Astrocyte of the spinal cord (primary cell): ENCODE results near the gene CACNB2.

ENCODE experiments used
- DNase-seq: peaks from one replicate; pipeline ENCODE4 v3.0.0; 2011; ENCODE audit warnings: low read depth, low spot score
- H3K4me3 ChIP-seq: 2 replicates; pipeline ENCODE4 v1.5.1; 2011; ENCODE audit warnings: low read depth, mild to moderate bottlenecking, low read length, moderate library complexity
- CTCF ChIP-seq: IDR thresholded peaks from 2 replicates; pipeline ENCODE4 v1.5.1; 2012; ENCODE audit warnings: low read depth, mild to moderate bottlenecking, low read length, inconsistent platforms
- in situ Hi-C: cut with HindIII; loops from 2 replicates; pipeline ENCODE4 v1.10.0; 2017; ENCODE audit warnings: low sequenced_read_pairs

CACNB2 gene

GRCh38 chr10:18532881-18533535 is 392.8 kb downstream of the CACNB2 start:
- no peak overlapping the region for H3K4me3 ChIP-seq
- no peak for DNase-seq
- no peak for TF ChIP-seq CTCF
- in situ Hi-C loops = no loop called here

- no peak for TF ChIP-seq CTCF
- DNase-seq = no peak
- in situ Hi-C loops = no loop called here
- H3K4me3 ChIP-seq = no peak overlapping the region
Observed at GRCh38 chr10:18533896-18534295, 393.7 kb downstream of the CACNB2 start.

- no peak overlapping the region for H3K4me3 ChIP-seq
- DNase-seq = no peak
- in situ Hi-C loops = no loop called here
- no peak for TF ChIP-seq CTCF
Observed at GRCh38 chr10:18539335-18539734, 399.1 kb downstream of the CACNB2 start.

- TF ChIP-seq CTCF = no peak
- in situ Hi-C loops = no loop called here
- DNase-seq = no peak
- no peak overlapping the region for H3K4me3 ChIP-seq
Observed at GRCh38 chr10:18540195-18540594, 400.0 kb downstream of the CACNB2 start.

GRCh38 chr10:18542832-18543231 is 402.6 kb downstream of the CACNB2 start:
- no peak for TF ChIP-seq CTCF
- DNase-seq = peak; percentile 52
- in situ Hi-C loops = no loop called here
- H3K4me3 ChIP-seq = no peak overlapping the region

- TF ChIP-seq CTCF = no peak
- peak; percentile 17 for DNase-seq
- no peak overlapping the region for H3K4me3 ChIP-seq
- in situ Hi-C loops = no loop called here
Observed at GRCh38 chr10:18545621-18546305, 405.5 kb downstream of the CACNB2 start.
